ENCODE results near the gene NAA80. TPM values are rescaled to one million over a fixed set of nuclear protein-coding genes. Genes with fewer than 3 reads are reported as not detected.

NAA80 gene
- total RNA-seq, 1 experiment from 2014 or later, result 6.0 TPM

- peak overlapping the region in 1 of 3 experiments; percentile 34; a peak in 1 of 7 replicates for H3K27ac Mint-ChIP-seq
- Histone ChIP-seq H3T11ph (ENCODE audit: low read length) (no peak overlapping the region), H3K79me1 (ENCODE audit: insufficient read depth, low read depth, low read length, poor library complexity, severe bottlenecking) (no peaks in the 10 kb centered on the region), H2BK12ac (ENCODE audit: insufficient read length, low read depth, low read length) (no peak overlapping the region), H4K20me1 (ENCODE audit: control insufficient read depth, insufficient read depth, insufficient read length) (no peaks in the 10 kb centered on the region), H2BK20ac (ENCODE audit: low read depth, low read length, poor library complexity, severe bottlenecking) (no peak overlapping the region), H2BK120ac (ENCODE audit: low read depth, low read length, poor library complexity, severe bottlenecking) (no peak overlapping the region), H3K9me3 (ENCODE audit: control insufficient read depth, low read depth, low read length) (no peaks in the 10 kb centered on the region), H3K23me2 (ENCODE audit: insufficient read length, low read depth, low read length, poor library complexity, severe bottlenecking) (peaks cover 10% of the 10 kb centered on the region), H3K18ac (ENCODE audit: insufficient read length, low read depth, low read length) (no peak overlapping the region), H3K27ac (ENCODE audit: insufficient read length, low read depth, low read length) (no peak overlapping the region), H3K4ac (ENCODE audit: low read depth, low read length) (no peak overlapping the region), H3K4me2 (ENCODE audit: insufficient read depth, insufficient read length, low read length) (no peak overlapping the region), H2AK5ac (ENCODE audit: insufficient read length, low read length) (no peak overlapping the region), H2BK5ac (ENCODE audit: insufficient read length, low read length) (no peak overlapping the region), H4K8ac (replicated peaks; ENCODE audit: insufficient read length, low read depth, low read length) (no peak overlapping the region), H3K14ac (ENCODE audit: insufficient read depth, low read length) (no peak overlapping the region), H4K5ac (ENCODE audit: insufficient read length, low read depth, low read length) (no peak overlapping the region), H2BK15ac (ENCODE audit: low read depth, low read length) (no peak overlapping the region), H3K79me2 (ENCODE audit: insufficient read depth, low read length) (no peaks in the 10 kb centered on the region), H2AFZ (ENCODE audit: low read length) (no peak overlapping the region), H3K4me1 (ENCODE audit: insufficient read depth, low read length) (no peaks in the 10 kb centered on the region), H3K56ac (ENCODE audit: insufficient read length, low read depth, low read length) (no peak overlapping the region), H3K27me3 (ENCODE audit: insufficient read depth, low read length) (peaks cover 16% of the 10 kb centered on the region; the same call in 1 of the 2 replicates), H3K9ac (ENCODE audit: extremely low read depth, insufficient read length, low read length) (no peak overlapping the region), H4K91ac (ENCODE audit: insufficient read length, low read depth, low read length) (no peak overlapping the region), H3K23ac (ENCODE audit: insufficient read length, low read depth, low read length) (no peak overlapping the region)
- peaks cover 57% of the 10 kb centered on the region for H3K27me3 Mint-ChIP-seq (ENCODE audit: low read depth)
- no CpG with 5 or more reads among the region's 79 CpGs for WGBS (ENCODE audit: extremely low coverage, insufficient read length, low lambda C conversion rate)
- peak; percentile 82 for DNase-seq
- H3K36me3 Mint-ChIP-seq (ENCODE audit: insufficient read depth in 1 of 3, low read depth in 3 of 3), result no peaks in the 10 kb centered on the region; a peak in 1 of 7 replicates
- peaks cover 27 to 34% of the 10 kb centered on the region in 2 experiments for H3K4me1 Mint-ChIP-seq
- no peak for TF ChIP-seq CTCF (conservative IDR thresholded peaks at IDR 0.05)
- H3K9me3 Mint-ChIP-seq, result no peaks in the 10 kb centered on the region; a peak in 1 of 5 replicates
- H3K4me3 Mint-ChIP-seq, result peak overlapping the region; percentile 57 to 78
These were observed 23.0 kb downstream of the NAA80 start for GRCh38 chr3:50275996-50276761.

All from H9 (cell line).